ENCODE measurements around the gene GRM7. TPM values are rescaled to one million over a fixed set of nuclear protein-coding genes. Genes with fewer than 3 reads are reported as not detected.

GRM7 gene
- total RNA-seq, 3 donors from 2014 or later, result 0.59 to 1.3 (median 1.1) TPM

DNA sequence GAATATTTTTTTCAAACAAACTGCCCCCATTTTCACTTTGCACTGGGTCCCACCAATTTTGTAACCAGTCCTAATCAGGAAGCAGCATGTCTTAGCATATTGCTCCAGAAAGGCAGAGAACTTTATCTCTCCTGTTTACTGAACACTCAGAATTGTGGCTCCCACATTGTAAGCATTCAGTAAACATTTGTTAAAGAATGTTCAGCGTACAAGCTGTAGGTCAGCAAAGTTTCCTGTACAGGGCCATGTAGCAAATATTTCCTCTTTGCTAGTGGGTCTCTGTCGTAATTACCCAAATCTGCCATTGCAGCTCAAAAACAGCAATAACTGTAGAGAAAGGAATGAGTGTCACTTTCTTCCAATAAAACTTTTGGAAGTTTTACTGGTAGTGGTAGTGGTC, 393.3 kb downstream of the GRM7 start:
- Histone ChIP-seq H3K36me3 (no peaks in the 10 kb centered on the region), H3K4me3 (no peak overlapping the region), H3K27ac (no peak overlapping the region), H3K27me3 (no peaks in the 10 kb centered on the region), H3K9me3 (peaks cover 3 to 17% of the 10 kb centered on the region in 2 donors), H3K4me1 (no peaks in the 10 kb centered on the region)
- TF ChIP-seq, protein P1, sequence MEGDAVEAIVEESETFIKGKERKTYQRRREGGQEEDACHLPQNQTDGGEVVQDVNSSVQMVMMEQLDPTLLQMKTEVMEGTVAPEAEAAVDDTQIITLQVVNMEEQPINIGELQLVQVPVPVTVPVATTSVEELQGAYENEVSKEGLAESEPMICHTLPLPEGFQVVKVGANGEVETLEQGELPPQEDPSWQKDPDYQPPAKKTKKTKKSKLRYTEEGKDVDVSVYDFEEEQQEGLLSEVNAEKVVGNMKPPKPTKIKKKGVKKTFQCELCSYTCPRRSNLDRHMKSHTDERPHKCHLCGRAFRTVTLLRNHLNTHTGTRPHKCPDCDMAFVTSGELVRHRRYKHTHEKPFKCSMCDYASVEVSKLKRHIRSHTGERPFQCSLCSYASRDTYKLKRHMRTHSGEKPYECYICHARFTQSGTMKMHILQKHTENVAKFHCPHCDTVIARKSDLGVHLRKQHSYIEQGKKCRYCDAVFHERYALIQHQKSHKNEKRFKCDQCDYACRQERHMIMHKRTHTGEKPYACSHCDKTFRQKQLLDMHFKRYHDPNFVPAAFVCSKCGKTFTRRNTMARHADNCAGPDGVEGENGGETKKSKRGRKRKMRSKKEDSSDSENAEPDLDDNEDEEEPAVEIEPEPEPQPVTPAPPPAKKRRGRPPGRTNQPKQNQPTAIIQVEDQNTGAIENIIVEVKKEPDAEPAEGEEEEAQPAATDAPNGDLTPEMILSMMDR (IDR thresholded peaks at IDR 0.05), result no peak
- no peak for TF ChIP-seq POLR2A (IDR thresholded peaks at IDR 0.05)
- no peak for TF ChIP-seq POLR2AphosphoS5 (IDR thresholded peaks at IDR 0.05)
- no peak for DNase-seq (ENCODE audit: low spot score in 2 of 2)
- intact Hi-C loops (cut with DNase I; ENCODE audit: low total_unique reads), result no loop called here

DNA sequence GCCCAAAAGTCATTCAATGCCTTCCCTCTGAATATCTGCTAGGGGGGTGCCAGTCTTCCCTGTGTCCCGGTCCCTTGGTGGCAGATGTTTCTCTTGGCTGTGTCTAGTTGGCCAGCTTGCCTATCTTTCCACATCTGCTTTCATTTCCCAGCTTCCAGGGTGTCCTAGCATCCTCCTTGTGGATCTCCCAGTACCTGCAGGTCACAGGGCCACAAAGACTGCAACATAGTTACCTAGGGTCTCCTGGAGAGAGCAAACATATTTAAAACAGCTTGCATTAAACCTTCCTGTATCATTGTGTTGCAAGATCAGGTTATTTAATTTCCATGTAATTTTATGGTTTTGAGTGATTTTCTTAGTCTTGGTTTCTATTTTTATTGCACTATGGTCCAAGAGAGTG, 400.1 kb downstream of the GRM7 start:
- TF ChIP-seq, protein P1 (IDR thresholded peaks at IDR 0.05), result no peak
- TF ChIP-seq POLR2A (IDR thresholded peaks at IDR 0.05), result no peak
- no peak for TF ChIP-seq POLR2AphosphoS5 (IDR thresholded peaks at IDR 0.05)
- H3K4me3 ChIP-seq, result no peak overlapping the region
- no peaks in the 10 kb centered on the region for H3K27me3 ChIP-seq
- no peak for DNase-seq (ENCODE audit: low spot score in 2 of 2)
- H3K27ac ChIP-seq, result no peak overlapping the region
- H3K4me1 ChIP-seq, result no peaks in the 10 kb centered on the region
- peaks cover 3 to 23% of the 10 kb centered on the region in 2 donors for H3K9me3 ChIP-seq
- intact Hi-C loops (cut with DNase I; ENCODE audit: low total_unique reads), result no loop called here
- H3K36me3 ChIP-seq, result no peaks in the 10 kb centered on the region

DNA sequence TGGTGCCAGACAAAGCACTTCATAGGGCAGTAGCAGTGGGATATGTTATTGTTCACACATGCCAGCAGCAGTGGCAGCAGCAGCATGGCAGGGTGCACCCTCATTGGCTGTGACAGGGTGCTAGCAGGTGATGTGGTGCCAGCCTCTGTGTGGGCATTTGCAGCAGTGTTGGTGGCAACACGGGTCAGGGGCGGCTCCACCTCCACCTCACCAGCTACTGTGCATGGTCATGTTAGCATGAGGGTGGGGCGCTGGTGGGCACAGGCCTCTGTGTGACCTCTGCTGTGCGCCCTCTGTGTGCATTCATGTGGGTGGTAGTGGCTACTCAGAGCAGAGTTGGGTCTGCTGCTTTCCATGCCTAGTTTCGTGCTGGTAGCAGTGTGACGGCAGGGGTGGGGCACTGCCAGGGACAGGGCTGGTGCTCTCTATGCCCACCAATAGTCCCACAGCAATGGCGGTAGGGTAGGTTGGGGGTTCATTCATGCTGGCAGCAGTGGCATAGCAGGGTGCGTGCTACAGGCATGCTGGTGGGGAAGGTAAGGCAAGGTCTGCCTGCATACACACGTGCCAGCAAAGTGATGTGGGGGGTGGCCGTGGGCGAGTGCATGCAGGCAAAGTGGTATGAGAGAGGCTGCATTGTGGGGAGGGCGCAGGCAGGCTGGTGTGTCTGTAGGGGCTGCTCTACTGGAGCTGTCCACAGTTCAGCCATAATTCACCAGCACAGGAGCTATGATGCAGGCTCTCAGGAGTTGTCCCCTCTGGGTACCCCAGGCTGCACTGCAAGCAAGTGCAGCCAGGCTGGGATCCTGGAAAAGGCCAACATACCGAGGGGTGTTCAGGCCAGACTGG, 402.7 kb downstream of the GRM7 start:
- peaks cover 0 to 6% of the 10 kb centered on the region in 2 donors for H3K9me3 ChIP-seq
- TF ChIP-seq POLR2A (IDR thresholded peaks at IDR 0.05) (no peak), POLR2AphosphoS5 (IDR thresholded peaks at IDR 0.05) (no peak)
- TF ChIP-seq, protein P1 (IDR thresholded peaks at IDR 0.05), result no peak
- H3K4me1 ChIP-seq, result no peaks in the 10 kb centered on the region
- no peak overlapping the region for H3K4me3 ChIP-seq
- no peak overlapping the region for H3K27ac ChIP-seq
- intact Hi-C loops (cut with DNase I; ENCODE audit: low total_unique reads), result no loop called here
- no peaks in the 10 kb centered on the region for H3K27me3 ChIP-seq
- no peak for DNase-seq (ENCODE audit: low spot score in 2 of 2)
- no peaks in the 10 kb centered on the region for H3K36me3 ChIP-seq

DNA sequence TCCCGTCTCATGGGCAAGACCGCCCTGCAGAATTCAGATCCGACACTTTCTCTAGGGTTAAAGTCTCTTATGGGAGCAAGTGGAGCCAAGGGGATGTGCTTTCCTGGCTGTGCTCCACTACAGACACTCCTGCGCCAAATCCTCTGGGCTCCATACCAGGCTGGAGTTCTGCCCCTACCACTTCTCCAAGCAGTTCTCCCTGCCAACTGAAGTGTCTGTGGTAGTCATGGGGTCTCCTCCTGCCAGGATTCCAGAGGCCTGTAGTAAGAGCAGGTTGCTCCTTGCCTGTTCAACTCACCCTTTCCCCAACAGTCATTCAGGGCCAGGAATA, 403.2 kb downstream of the GRM7 start:
- H3K4me1 ChIP-seq, result no peaks in the 10 kb centered on the region
- no peaks in the 10 kb centered on the region for H3K27me3 ChIP-seq
- intact Hi-C loops (cut with DNase I; ENCODE audit: low total_unique reads), result no loop called here
- TF ChIP-seq POLR2A (IDR thresholded peaks at IDR 0.05), result no peak
- DNase-seq (ENCODE audit: low spot score in 2 of 2), result no peak
- peaks cover 0 to 6% of the 10 kb centered on the region in 2 donors for H3K9me3 ChIP-seq
- H3K27ac ChIP-seq, result no peak overlapping the region
- no peaks in the 10 kb centered on the region for H3K36me3 ChIP-seq
- no peak overlapping the region for H3K4me3 ChIP-seq

DNA sequence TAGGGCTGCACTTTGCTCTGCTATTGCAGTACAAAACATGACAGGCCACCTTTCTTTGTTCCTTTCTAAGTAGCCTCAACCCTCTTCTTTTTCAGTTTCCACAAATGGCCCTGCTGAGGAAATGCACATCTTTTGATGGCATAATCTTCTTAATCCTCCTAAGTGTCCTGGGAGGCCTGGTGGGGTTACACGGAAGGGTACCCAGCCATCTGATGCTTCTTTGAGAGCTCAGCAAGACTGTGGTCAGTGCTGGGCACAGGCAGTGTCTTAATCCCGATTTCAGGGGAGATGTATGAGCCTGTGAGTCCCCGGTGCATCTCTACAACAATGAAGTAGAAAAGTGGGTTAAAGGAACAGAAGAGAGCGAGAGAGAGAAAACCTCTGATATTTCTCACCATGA, 404.8 kb downstream of the GRM7 start:
- Histone ChIP-seq H3K27ac (no peak overlapping the region), H3K4me3 (no peak overlapping the region), H3K36me3 (no peaks in the 10 kb centered on the region), H3K4me1 (no peaks in the 10 kb centered on the region), H3K9me3 (peaks cover 0 to 6% of the 10 kb centered on the region in 2 donors), H3K27me3 (no peaks in the 10 kb centered on the region)
- DNase-seq (ENCODE audit: low spot score in 2 of 2), result no peak
- intact Hi-C loops (cut with DNase I; ENCODE audit: low total_unique reads), result no loop called here
- TF ChIP-seq, protein P1 (IDR thresholded peaks at IDR 0.05), result no peak
- no peak for TF ChIP-seq POLR2A (IDR thresholded peaks at IDR 0.05)
- no peak for TF ChIP-seq POLR2AphosphoS5 (IDR thresholded peaks at IDR 0.05)
